ENCODE results near the gene ERP44.

The ERP44 gene

GRCh38 chr9:100029251-100029650 lies 69.5 kb downstream of the ERP44 start:
- H3K4me2 ChIP-seq (ENCODE audit: low read length) = no peak overlapping the region
- no peaks in the 10 kb centered on the region for H3K36me3 ChIP-seq (ENCODE audit: control insufficient read depth, insufficient read depth, low read length)
- H2AFZ ChIP-seq = no peak overlapping the region
- no peak for TF ChIP-seq CTCF (IDR thresholded peaks at IDR 0.05)
- H3K9me3 ChIP-seq (ENCODE audit: control insufficient read depth, low read length) = no peaks in the 10 kb centered on the region
- H3K27ac ChIP-seq = no peak overlapping the region
- H3K4me3 ChIP-seq (ENCODE audit: low read depth, low read length) = no peak overlapping the region
- H3K79me2 ChIP-seq = no peaks in the 10 kb centered on the region
- H3K4me1 ChIP-seq = no peaks in the 10 kb centered on the region
- H3K27me3 ChIP-seq (ENCODE audit: control insufficient read depth, insufficient read depth, low read length) = no peaks in the 10 kb centered on the region
- H3K9ac ChIP-seq = no peak overlapping the region

GRCh38 chr9:100028201-100028784 lies 70.5 kb downstream of the ERP44 start:
- H3K9ac ChIP-seq = no peak overlapping the region
- H3K9me3 ChIP-seq (ENCODE audit: control insufficient read depth, low read length) = no peaks in the 10 kb centered on the region
- no peak overlapping the region for H3K27ac ChIP-seq
- no peak overlapping the region for H2AFZ ChIP-seq
- no peaks in the 10 kb centered on the region for H3K79me2 ChIP-seq
- no peak overlapping the region for H3K4me2 ChIP-seq (ENCODE audit: low read length)
- H3K27me3 ChIP-seq (ENCODE audit: control insufficient read depth, insufficient read depth, low read length) = no peaks in the 10 kb centered on the region
- peak; percentile 74 for TF ChIP-seq CTCF (IDR thresholded peaks at IDR 0.05)
- no peaks in the 10 kb centered on the region for H3K36me3 ChIP-seq (ENCODE audit: control insufficient read depth, insufficient read depth, low read length)
- H3K4me3 ChIP-seq (ENCODE audit: low read depth, low read length) = no peak overlapping the region
- H3K4me1 ChIP-seq = no peaks in the 10 kb centered on the region

GRCh38 chr9:100027543-100027942 lies 71.3 kb downstream of the ERP44 start:
- H3K4me1 ChIP-seq = no peaks in the 10 kb centered on the region
- no peaks in the 10 kb centered on the region for H3K36me3 ChIP-seq (ENCODE audit: control insufficient read depth, insufficient read depth, low read length)
- no peaks in the 10 kb centered on the region for H3K9me3 ChIP-seq (ENCODE audit: control insufficient read depth, low read length)
- H3K27me3 ChIP-seq (ENCODE audit: control insufficient read depth, insufficient read depth, low read length) = no peaks in the 10 kb centered on the region
- no peak overlapping the region for H3K27ac ChIP-seq
- H3K79me2 ChIP-seq = peaks cover 2% of the 10 kb centered on the region
- no peak overlapping the region for H2AFZ ChIP-seq
- H3K4me3 ChIP-seq (ENCODE audit: low read depth, low read length) = no peak overlapping the region
- H3K4me2 ChIP-seq (ENCODE audit: low read length) = no peak overlapping the region
- no peak overlapping the region for H3K9ac ChIP-seq
- TF ChIP-seq CTCF (IDR thresholded peaks at IDR 0.05) = no peak

GRCh38 chr9:100021931-100022330 lies 76.9 kb downstream of the ERP44 start:
- Histone ChIP-seq H3K4me3 (ENCODE audit: low read depth, low read length) (no peak overlapping the region), H3K9ac (no peak overlapping the region), H2AFZ (no peak overlapping the region), H3K4me1 (no peaks in the 10 kb centered on the region), H3K4me2 (ENCODE audit: low read length) (no peak overlapping the region), H3K27ac (no peak overlapping the region), H3K36me3 (ENCODE audit: control insufficient read depth, insufficient read depth, low read length) (no peaks in the 10 kb centered on the region), H3K79me2 (peaks cover 2% of the 10 kb centered on the region), H3K9me3 (ENCODE audit: control insufficient read depth, low read length) (no peaks in the 10 kb centered on the region), H3K27me3 (ENCODE audit: control insufficient read depth, insufficient read depth, low read length) (no peaks in the 10 kb centered on the region)
- no peak for TF ChIP-seq CTCF (IDR thresholded peaks at IDR 0.05)

- Histone ChIP-seq H3K9ac (no peak overlapping the region), H3K36me3 (ENCODE audit: control insufficient read depth, insufficient read depth, low read length) (no peaks in the 10 kb centered on the region), H3K27me3 (ENCODE audit: control insufficient read depth, insufficient read depth, low read length) (no peaks in the 10 kb centered on the region), H3K27ac (no peak overlapping the region), H2AFZ (no peak overlapping the region), H3K9me3 (ENCODE audit: control insufficient read depth, low read length) (no peaks in the 10 kb centered on the region), H3K79me2 (peaks cover 2% of the 10 kb centered on the region), H3K4me2 (ENCODE audit: low read length) (no peak overlapping the region), H3K4me3 (ENCODE audit: low read depth, low read length) (no peak overlapping the region), H3K4me1 (no peaks in the 10 kb centered on the region)
- TF ChIP-seq CTCF (IDR thresholded peaks at IDR 0.05) = no peak
These were observed 78.5 kb downstream of the ERP44 start for GRCh38 chr9:100020121-100020795.
